Suppressor macrophage treated with lipopolysaccharide for 1 hour (primary cell): ENCODE measurements around the gene UBXN6.

ENCODE experiments used
- DNase-seq, 3 donors: peaks; one replicate each; pipeline ENCODE4 v3.0.0-alpha.2; 2020 to 2022

UBXN6 gene

GRCh38 chr19:4402171-4403004 lies 55.2 kb downstream of the UBXN6 start, which contains the start of gene CHAF1A:
TSS of gene CHAF1A (plus strand) at chr19:4402640. CDS start at chr19:4402763, 123 bp downstream.
- peak; percentile 100 for DNase-seq

GRCh38 chr19:4401769-4402170 lies 55.8 kb downstream of the UBXN6 start:
- DNase-seq, result peak in 1 of 3 donors; percentile 5

- peak; percentile 93 to 98 (median 96) for DNase-seq
These were observed 57.3 kb downstream of the UBXN6 start, which contains the start of gene SH3GL1 for GRCh38 chr19:4400135-4400936. TSS of gene SH3GL1 (minus strand) at chr19:4400547. CDS start at chr19:4400368, 179 bp downstream.

GRCh38 chr19:4399812-4400134 lies 57.8 kb downstream of the UBXN6 start:
- peak; percentile 49 to 66 (median 52) for DNase-seq

GRCh38 chr19:4396949-4397783 lies 60.4 kb downstream of the UBXN6 start:
- no peak for DNase-seq
